ENCODE data around the gene KAT2B.

GRCh38 chr3:20073683-20074082 is 33.4 kb downstream of the KAT2B start:
- no peak for TF ChIP-seq CTCF (IDR thresholded peaks at IDR 0.05 in 2 of 3, conservative IDR thresholded peaks at IDR 0.05 in 1 of 3; ENCODE audit: borderline replicate concordance in 1 of 3, insufficient read depth in 1 of 3, low read depth in 2 of 3, low read length in 2 of 3)
- no peak for TF ChIP-seq CEBPB (IDR thresholded peaks at IDR 0.05; ENCODE audit: low read depth)
- no peak for TF ChIP-seq REST (IDR thresholded peaks at IDR 0.05; ENCODE audit: low read depth)
- TF ChIP-seq SIN3A (IDR thresholded peaks at IDR 0.05; ENCODE audit: low read depth), result no peak
- no peak for TF ChIP-seq MAX (IDR thresholded peaks at IDR 0.05)
- TF ChIP-seq ELF1 (IDR thresholded peaks at IDR 0.05; ENCODE audit: borderline replicate concordance, low read depth), result no peak
- TF ChIP-seq SP1 (IDR thresholded peaks at IDR 0.05; ENCODE audit: low read depth), result no peak
- no peak for TF ChIP-seq POLR2AphosphoS5 (IDR thresholded peaks at IDR 0.05; ENCODE audit: low read depth, low read length)
